ENCODE data around the gene CAB39L. TPM values are rescaled to one million over a fixed set of nuclear protein-coding genes. Genes with fewer than 3 reads are reported as not detected.

CAB39L gene
- total and polyA plus RNA-seq, 2 donors (not counting 3 experiments of a cell fraction or from before 2014, with no cell fraction given), result 3.1 to 7.2 TPM

DNA sequence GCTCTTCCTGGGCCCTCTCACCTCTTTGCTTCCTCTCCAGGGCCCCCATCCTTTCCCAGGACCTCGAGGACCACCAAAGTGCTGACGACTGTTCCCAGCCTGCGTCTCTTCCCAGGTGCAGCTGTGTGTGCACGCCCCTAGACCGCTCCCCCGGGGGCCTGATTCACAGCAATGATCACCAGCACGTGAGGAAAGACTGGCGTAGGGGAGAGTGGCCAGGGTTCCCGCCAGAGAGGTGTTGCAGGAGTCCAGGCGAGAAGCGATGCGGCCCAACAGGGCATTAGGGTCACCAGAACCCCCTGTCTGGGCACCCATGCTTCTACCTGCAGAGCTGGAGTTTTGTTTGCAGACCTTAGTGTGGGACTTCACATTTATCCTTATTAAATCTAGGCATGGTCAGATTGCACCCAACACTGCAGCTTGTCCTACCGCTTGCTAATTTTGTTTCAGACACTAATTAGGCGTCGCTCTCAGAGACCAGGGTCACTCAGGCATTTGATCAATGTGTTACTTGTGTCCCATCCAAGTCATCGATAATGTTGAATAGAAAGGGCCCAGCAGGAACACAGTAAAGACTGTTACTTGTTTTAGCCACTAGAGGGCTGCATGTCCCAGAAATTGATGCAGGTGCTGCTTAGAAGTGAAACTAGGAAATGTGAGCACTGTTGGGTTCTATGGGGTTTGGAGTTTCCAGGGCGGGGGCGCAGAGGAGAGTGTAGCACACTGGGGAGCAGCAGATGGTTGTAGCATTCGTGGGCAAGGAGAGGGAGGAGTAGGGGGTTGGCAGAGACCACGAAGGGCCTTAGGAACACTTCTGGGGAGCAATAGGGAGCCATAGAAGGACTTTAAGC, 142.9 kb downstream of the CAB39L start:
- DNase-seq (ENCODE audit: low read depth, low spot score), result peak; percentile 70
- ChIA-PET POLR2A (no interaction called here), CTCF (interaction anchor here (0.7 to 4.8 kb wide), 8 partner anchors 11 to 307 kb away, joined by 3 to 60 read pairs (median 3); partner anchors contain the start of genes CAB39L and SETDB2)
- peak; percentile 93 for FAIRE-seq
- Histone ChIP-seq H3K4me3 (replicated peaks in 1 of 3; ENCODE audit: insufficient read depth in 1 of 3, low read depth in 1 of 3, low read length in 3 of 3) (peak overlapping the region in 1 of 3 experiments; percentile 11), H3K9ac (replicated peaks; ENCODE audit: extremely low read depth, insufficient read depth, low read length) (peak overlapping the region; percentile 19), H3K36me3 (ENCODE audit: control insufficient read depth in 2 of 2, extremely low read depth in 1 of 2, insufficient read depth in 2 of 2, low read length in 2 of 2) (no peaks in the 10 kb centered on the region), H4K20me1 (replicated peaks; ENCODE audit: control insufficient read depth, extremely low read depth, insufficient read depth, low read length) (no peaks in the 10 kb centered on the region), H3K4me2 (ENCODE audit: insufficient read depth, low read length) (peak overlapping the region; percentile 65), H3K27ac (ENCODE audit: insufficient read depth, low read depth, low read length) (no peak overlapping the region), H3K9me3 (replicated peaks; ENCODE audit: control insufficient read depth, insufficient read depth, low read length) (no peaks in the 10 kb centered on the region), H3K4me1 (ENCODE audit: control insufficient read depth, extremely low read depth, insufficient read depth, low read length) (peaks cover 7% of the 10 kb centered on the region), H3K27me3 (ENCODE audit: control insufficient read depth in 2 of 2, insufficient read depth in 2 of 2, low read length in 2 of 2) (no peaks in the 10 kb centered on the region), H3K79me2 (ENCODE audit: control insufficient read depth, insufficient read depth, low read length) (no peaks in the 10 kb centered on the region), H3K9me1 (replicated peaks; ENCODE audit: control insufficient read depth, extremely low read depth, insufficient read depth, low read length) (no peaks in the 10 kb centered on the region), H2AFZ (ENCODE audit: low read depth, low read length) (peak overlapping the region; percentile 98)
- TF ChIP-seq FOS (IDR thresholded peaks at IDR 0.05; ENCODE audit: borderline replicate concordance, insufficient read depth, low read length), result no peak
- TF ChIP-seq, protein P1, sequence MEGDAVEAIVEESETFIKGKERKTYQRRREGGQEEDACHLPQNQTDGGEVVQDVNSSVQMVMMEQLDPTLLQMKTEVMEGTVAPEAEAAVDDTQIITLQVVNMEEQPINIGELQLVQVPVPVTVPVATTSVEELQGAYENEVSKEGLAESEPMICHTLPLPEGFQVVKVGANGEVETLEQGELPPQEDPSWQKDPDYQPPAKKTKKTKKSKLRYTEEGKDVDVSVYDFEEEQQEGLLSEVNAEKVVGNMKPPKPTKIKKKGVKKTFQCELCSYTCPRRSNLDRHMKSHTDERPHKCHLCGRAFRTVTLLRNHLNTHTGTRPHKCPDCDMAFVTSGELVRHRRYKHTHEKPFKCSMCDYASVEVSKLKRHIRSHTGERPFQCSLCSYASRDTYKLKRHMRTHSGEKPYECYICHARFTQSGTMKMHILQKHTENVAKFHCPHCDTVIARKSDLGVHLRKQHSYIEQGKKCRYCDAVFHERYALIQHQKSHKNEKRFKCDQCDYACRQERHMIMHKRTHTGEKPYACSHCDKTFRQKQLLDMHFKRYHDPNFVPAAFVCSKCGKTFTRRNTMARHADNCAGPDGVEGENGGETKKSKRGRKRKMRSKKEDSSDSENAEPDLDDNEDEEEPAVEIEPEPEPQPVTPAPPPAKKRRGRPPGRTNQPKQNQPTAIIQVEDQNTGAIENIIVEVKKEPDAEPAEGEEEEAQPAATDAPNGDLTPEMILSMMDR (IDR thresholded peaks at IDR 0.05; ENCODE audit: extremely low read depth in 1 of 2, insufficient read depth in 1 of 2, low read depth in 1 of 2, low read length in 2 of 2), result peak; percentile 76 to 87
- dilution Hi-C loops (cut with MboI; ENCODE audit: extremely low pct_ligation_motif_present, low sequenced_read_pairs) (no loop called here), intact Hi-C loops (cut with micrococcal nuclease) (loop anchor here (1.0 to 5.0 kb wide), 5 partner anchors 136 to 548 kb away; partner anchors contain the start of gene RCBTB1)
- BruUV-seq (replicated peaks), result no TSS peak

DNA sequence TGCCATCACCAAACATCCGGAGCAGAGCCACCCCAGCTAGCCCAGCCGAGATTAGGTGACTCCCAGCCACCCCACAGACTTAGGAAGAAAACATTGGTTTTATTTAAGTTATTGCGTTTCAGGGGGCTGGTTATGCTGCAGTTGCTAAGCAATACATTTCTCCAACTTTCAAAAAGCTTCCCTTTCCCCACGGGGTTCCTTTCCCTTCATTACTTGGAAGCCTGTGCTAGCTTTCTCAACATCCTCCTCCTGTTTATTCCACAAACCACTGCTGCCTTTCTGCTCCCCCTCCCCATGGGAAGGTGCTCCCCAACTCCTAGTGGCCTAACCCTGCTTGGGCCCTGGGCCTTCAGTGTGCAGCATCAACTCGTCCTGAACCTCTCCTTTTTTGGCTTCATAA, 143.6 kb downstream of the CAB39L start:
- H3K27me3 ChIP-seq (ENCODE audit: control insufficient read depth in 2 of 2, insufficient read depth in 2 of 2, low read length in 2 of 2), result no peaks in the 10 kb centered on the region
- no peaks in the 10 kb centered on the region for H3K9me1 ChIP-seq (replicated peaks; ENCODE audit: control insufficient read depth, extremely low read depth, insufficient read depth, low read length)
- H3K4me1 ChIP-seq (ENCODE audit: control insufficient read depth, extremely low read depth, insufficient read depth, low read length), result peaks cover 7% of the 10 kb centered on the region
- no peaks in the 10 kb centered on the region for H4K20me1 ChIP-seq (replicated peaks; ENCODE audit: control insufficient read depth, extremely low read depth, insufficient read depth, low read length)
- H3K27ac ChIP-seq (ENCODE audit: insufficient read depth, low read depth, low read length), result no peak overlapping the region
- DNase-seq (ENCODE audit: low read depth, low spot score) (no peak), FAIRE-seq (no peak)
- ChIA-PET POLR2A (no interaction called here), CTCF (interaction anchor here (0.7 to 4.8 kb wide), 6 partner anchors 11 to 308 kb away, joined by 3 to 60 read pairs (median 4); no protein-coding TSS in a partner anchor)
- no TSS peak for BruUV-seq (replicated peaks)
- H3K36me3 ChIP-seq (ENCODE audit: control insufficient read depth in 2 of 2, extremely low read depth in 1 of 2, insufficient read depth in 2 of 2, low read length in 2 of 2), result no peaks in the 10 kb centered on the region
- no peak overlapping the region for H2AFZ ChIP-seq (ENCODE audit: low read depth, low read length)
- no peaks in the 10 kb centered on the region for H3K79me2 ChIP-seq (ENCODE audit: control insufficient read depth, insufficient read depth, low read length)
- no peak for TF ChIP-seq POLR2AphosphoS5 (IDR thresholded peaks at IDR 0.05; ENCODE audit: insufficient read depth, low read depth, low read length)
- no peak for TF ChIP-seq MYC (IDR thresholded peaks at IDR 0.05; ENCODE audit: low read depth, low read length)
- TF ChIP-seq EZH2 (IDR thresholded peaks at IDR 0.05; ENCODE audit: borderline replicate concordance, low read depth, low read length, severe bottlenecking), result no peak
- no peak for TF ChIP-seq FOS (IDR thresholded peaks at IDR 0.05; ENCODE audit: borderline replicate concordance, insufficient read depth, low read length)
- no peak for TF ChIP-seq JUN (IDR thresholded peaks at IDR 0.05; ENCODE audit: borderline replicate concordance, insufficient read depth, insufficient read length, low read depth)
- no peak for TF ChIP-seq POLR2A (IDR thresholded peaks at IDR 0.05; ENCODE audit: low read depth, low read length)
- TF ChIP-seq, protein P1 (IDR thresholded peaks at IDR 0.05; ENCODE audit: extremely low read depth in 1 of 2, insufficient read depth in 1 of 2, low read depth in 1 of 2, low read length in 2 of 2), result no peak
- TF ChIP-seq GATA2 (IDR thresholded peaks at IDR 0.05; ENCODE audit: insufficient read depth, insufficient read length, low read depth, low read length), result no peak
- TF ChIP-seq, protein P2, sequence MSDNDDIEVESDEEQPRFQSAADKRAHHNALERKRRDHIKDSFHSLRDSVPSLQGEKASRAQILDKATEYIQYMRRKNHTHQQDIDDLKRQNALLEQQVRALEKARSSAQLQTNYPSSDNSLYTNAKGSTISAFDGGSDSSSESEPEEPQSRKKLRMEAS (IDR thresholded peaks at IDR 0.05; ENCODE audit: insufficient read depth, insufficient read length), result no peak
- intact Hi-C loops (cut with micrococcal nuclease), result loop anchor here (2.0 to 5.0 kb wide), 3 partner anchors 217 to 549 kb away; partner anchors contain the start of gene RCBTB1
- H3K9ac ChIP-seq (replicated peaks; ENCODE audit: extremely low read depth, insufficient read depth, low read length), result no peak overlapping the region
- no peak overlapping the region for H3K4me3 ChIP-seq (replicated peaks in 1 of 3; ENCODE audit: insufficient read depth in 1 of 3, low read depth in 1 of 3, low read length in 3 of 3)
- no peak overlapping the region for H3K4me2 ChIP-seq (ENCODE audit: insufficient read depth, low read length)
- dilution Hi-C loops (cut with MboI; ENCODE audit: extremely low pct_ligation_motif_present, low sequenced_read_pairs), result no loop called here
- no peaks in the 10 kb centered on the region for H3K9me3 ChIP-seq (replicated peaks; ENCODE audit: control insufficient read depth, insufficient read depth, low read length)

Data from endothelial cell of umbilical vein (primary cell).